A549 (cell line): ENCODE data around the gene EPN1.

Experiments
- CBX8 ChIP-seq: fragments of 200-600 bp; sonication (generic); IDR thresholded peaks from 2 replicates; pipeline ENCODE4 v1.6.1; 2016
- CTCF ChIP-seq: fragments of >200 bp; sonication (Bioruptor Twin); formaldehyde crosslinking; IDR thresholded peaks from 3 replicates; pipeline ENCODE4 v1.5.1; 2016
- EHMT2 ChIP-seq: fragments of 200-600 bp; sonication (generic); IDR thresholded peaks from 2 replicates; pipeline ENCODE4 v1.6.1; 2016; ENCODE audit warnings: antibody characterized with exemption, low read depth, mild to moderate bottlenecking, moderate library complexity
- EP300 ChIP-seq, 2 experiments: fragments of >200 bp; sonication (Bioruptor Twin); formaldehyde crosslinking; IDR thresholded peaks; 2 replicates in 1 of 2; 3 replicates in 1 of 2; pipeline ENCODE4 v1.6.1; 2016 to 2017
- ESRRA ChIP-seq: fragments of 150-350 bp; IDR thresholded peaks from 2 replicates; pipeline ENCODE4 v1.6.1; 2014; ENCODE audit warnings: mild to moderate bottlenecking, low read length, borderline replicate concordance
- NFE2L2 ChIP-seq: fragments of 150-350 bp; conservative IDR thresholded peaks from 2 replicates; pipeline ENCODE4 v1.6.1; 2014; ENCODE audit warnings: low read length
- POLR2A ChIP-seq: IDR thresholded peaks from 2 replicates; pipeline ENCODE4 v1.6.1; 2012; ENCODE audit warnings: mild to moderate bottlenecking, low read length
- POLR2AphosphoS2 ChIP-seq: conservative IDR thresholded peaks from 2 replicates; pipeline ENCODE4 v1.6.1; 2012; ENCODE audit warnings: low read length, improper control_type of control experiment, inconsistent platforms
- RAD21 ChIP-seq, 2 experiments: fragments of >200 bp in 1 of 2; sonication (Bioruptor Twin) in 1 of 2; formaldehyde crosslinking in 1 of 2; IDR thresholded peaks in 1 of 2; conservative IDR thresholded peaks in 1 of 2; 2 replicates in 1 of 2; 3 replicates in 1 of 2; pipeline ENCODE4 v1.6.1; 2012 to 2018; ENCODE audit warnings: inconsistent platforms in 1 of 2
- REST ChIP-seq: fragments of 200-600 bp; sonication (generic); IDR thresholded peaks from 2 replicates; pipeline ENCODE4 v1.6.1; 2016; ENCODE audit warnings: antibody characterized with exemption, mild to moderate bottlenecking, moderate library complexity
- TF ChIP-seq, protein P1 (sequence below): IDR thresholded peaks from 2 replicates; pipeline ENCODE4 v1.6.1; 2012

- no peak for TF ChIP-seq CBX8
- TF ChIP-seq POLR2A: no peak
- no peak for TF ChIP-seq CTCF
- no peak for TF ChIP-seq RAD21 (conservative IDR thresholded peaks at IDR 0.05 in 1 of 2, IDR thresholded peaks at IDR 0.05 in 1 of 2)
- no peak for TF ChIP-seq REST
- no peak for TF ChIP-seq EP300 (IDR thresholded peaks at IDR 0.05)
- TF ChIP-seq POLR2AphosphoS2: no peak
- TF ChIP-seq, protein P1, sequence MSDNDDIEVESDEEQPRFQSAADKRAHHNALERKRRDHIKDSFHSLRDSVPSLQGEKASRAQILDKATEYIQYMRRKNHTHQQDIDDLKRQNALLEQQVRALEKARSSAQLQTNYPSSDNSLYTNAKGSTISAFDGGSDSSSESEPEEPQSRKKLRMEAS: no peak
- TF ChIP-seq EHMT2: no peak
- no peak for TF ChIP-seq NFE2L2
- TF ChIP-seq ESRRA: no peak
Observed at GRCh38 chr19:55720214-55720746, 45.3 kb downstream of the EPN1 start.
